Activated CD8-positive, alpha-beta T cell treated with anti-CD3 and anti-CD28 coated beads, Interleukin-2, amount 10 ng/mL, durations not matched to agents 7 days and 5 days (primary cell): ENCODE results near the gene FKRP. TPM values are rescaled to one million over a fixed set of nuclear protein-coding genes. Genes with fewer than 3 reads are reported as not detected.

Experiments
- ATAC-seq: fragments of 150-1000 bp; cut with Tn5 transposase; one replicate; pipeline ENCODE4 v1.10.0; 2021; ENCODE audit warnings: moderate library complexity
- CTCF ChIA-PET: fragments of 350-600 bp; sonication (Branson Sonifier 250); formaldehyde crosslinking; loops from one replicate; lab custom pipeline; 2021; ENCODE audit warnings: antibody characterized with exemption; lab: Charles Lee
- POLR2A ChIA-PET: fragments of 350-600 bp; sonication (Branson Sonifier 250); formaldehyde crosslinking; loops from one replicate; lab custom pipeline; 2021; ENCODE audit warnings: antibody characterized with exemption; lab: Charles Lee
- DNase-seq: peaks from one replicate; pipeline ENCODE4 v3.0.0-alpha.2; 2020
- H3K27ac Mint-ChIP-seq: one replicate; pipeline ENCODE4 v1.8.0; 2021; ENCODE audit warnings: mild to moderate bottlenecking, mixed read lengths
- H3K27me3 Mint-ChIP-seq: one replicate; pipeline ENCODE4 v1.8.0; 2021; ENCODE audit warnings: low read depth, mixed read lengths
- H3K36me3 Mint-ChIP-seq: one replicate; pipeline ENCODE4 v1.8.0; 2021; ENCODE audit warnings: low read depth, mixed read lengths
- H3K4me1 Mint-ChIP-seq: one replicate; pipeline ENCODE4 v1.8.0; 2021; ENCODE audit warnings: low read depth, mixed read lengths
- H3K4me3 Mint-ChIP-seq: one replicate; pipeline ENCODE4 v1.8.0; 2021; ENCODE audit warnings: mild to moderate bottlenecking, mixed read lengths
- H3K9me3 Mint-ChIP-seq: one replicate; pipeline ENCODE4 v1.8.0; 2022; ENCODE audit warnings: mixed read lengths; ENCODE audit not compliant: insufficient read depth
- total RNA-seq, 2 experiments: library from RNA; stranded (reverse); gene quantifications; one replicate each; pipeline ENCODE4 v1.2.3, GENCODE V29; 2021

Gene FKRP
- total RNA-seq, 2 experiments from 2014 or later, result 15.3 to 18.4 TPM

- Mint-ChIP-seq H3K9me3 (no peaks in the 10 kb centered on the region), H3K4me3 (peak overlapping the region; percentile 94), H3K27me3 (no peaks in the 10 kb centered on the region), H3K27ac (peak overlapping the region; percentile 98), H3K36me3 (peaks cover 64% of the 10 kb centered on the region), H3K4me1 (peaks cover 37% of the 10 kb centered on the region)
- ChIA-PET CTCF (interaction anchor here (0.7 to 5.3 kb wide), 18 partner anchors 9 to 185 kb away, joined by 3 to 53 read pairs (median 4); partner anchors contain the start of gene DACT3), POLR2A (interaction anchor here (0.6 to 2.9 kb wide), 20 partner anchors 9 to 1307 kb away, joined by 3 to 19 read pairs (median 4); partner anchors contain the start of genes AP2S1, CALM3, DACT3 and ZC3H4)
- DNase-seq (peak; percentile 88), ATAC-seq (peak; percentile 59)
Measured at GRCh38 chr19:46714444-46715106, 31.3 kb upstream of the FKRP start.

- POLR2A ChIA-PET, result interaction anchor here (0.6 to 2.9 kb wide), 7 partner anchors 12 to 104 kb away, joined by 3 to 19 read pairs (median 4); partner anchors contain the start of genes DACT3 and SLC1A5
- H3K36me3 Mint-ChIP-seq, result peaks cover 60% of the 10 kb centered on the region
- H3K27ac Mint-ChIP-seq, result peak overlapping the region; percentile 98
Measured at GRCh38 chr19:46715620-46715974, 30.3 kb upstream of the FKRP start.

GRCh38 chr19:46715975-46716671 is 29.7 kb upstream of the FKRP start:
- no peaks in the 10 kb centered on the region for H3K9me3 Mint-ChIP-seq
- H3K4me3 Mint-ChIP-seq, result peak overlapping the region; percentile 94
- ChIA-PET CTCF (interaction anchor here (0.6 to 5.3 kb wide), 7 partner anchors 13 to 140 kb away, joined by 3 to 53 read pairs (median 4); no protein-coding TSS in a partner anchor), POLR2A (interaction anchor here (0.6 to 0.9 kb wide), 5 partner anchors 13 to 104 kb away, joined by 3 to 7 read pairs (median 4); partner anchors contain the start of genes DACT3 and SLC1A5)
- peak; percentile 42 for DNase-seq
- peaks cover 45% of the 10 kb centered on the region for H3K4me1 Mint-ChIP-seq
- no peak for ATAC-seq
- H3K27me3 Mint-ChIP-seq, result no peaks in the 10 kb centered on the region
- H3K27ac Mint-ChIP-seq, result peak overlapping the region; percentile 98
- H3K36me3 Mint-ChIP-seq, result peaks cover 59% of the 10 kb centered on the region

More at GRCh38 chr19:46715620-46715974, 30.3 kb upstream of the FKRP start:
- DNase-seq (peak; percentile 37), ATAC-seq (no peak)
- CTCF ChIA-PET, result interaction anchor here (0.6 to 5.3 kb wide), 9 partner anchors 12 to 141 kb away, joined by 3 to 53 read pairs (median 4); no protein-coding TSS in a partner anchor
- Mint-ChIP-seq H3K27me3 (no peaks in the 10 kb centered on the region), H3K9me3 (no peaks in the 10 kb centered on the region), H3K4me1 (peaks cover 43% of the 10 kb centered on the region), H3K4me3 (peak overlapping the region; percentile 94)

- H3K4me1 Mint-ChIP-seq, result peaks cover 48% of the 10 kb centered on the region
- H3K27ac Mint-ChIP-seq, result peak overlapping the region; percentile 98
- ATAC-seq (no peak), DNase-seq (no peak)
- CTCF ChIA-PET, result interaction anchor here (1.0 to 5.3 kb wide), 4 partner anchors 13 to 116 kb away, joined by 3 to 53 read pairs (median 26); no protein-coding TSS in a partner anchor
- peaks cover 62% of the 10 kb centered on the region for H3K36me3 Mint-ChIP-seq
- peak overlapping the region; percentile 94 for H3K4me3 Mint-ChIP-seq
- POLR2A ChIA-PET, result no interaction called here
- no peaks in the 10 kb centered on the region for H3K9me3 Mint-ChIP-seq
- no peaks in the 10 kb centered on the region for H3K27me3 Mint-ChIP-seq
Measured at GRCh38 chr19:46716672-46717033, 29.2 kb upstream of the FKRP start.

GRCh38 chr19:46717034-46717715 is 28.7 kb upstream of the FKRP start, which contains the start of gene PRKD2:
Gene PRKD2, minus strand, starts transcription at chr19:46717114. Its CDS starts 744 bp downstream, at chr19:46716370.
- ATAC-seq (peak; percentile 43), DNase-seq (peak; percentile 93)
- Mint-ChIP-seq H3K9me3 (no peaks in the 10 kb centered on the region), H3K4me3 (peak within 1 kb of the TSS; percentile 94), H3K27ac (peak within 1 kb of the TSS; percentile 98), H3K4me1 (peaks cover 53% of the 10 kb centered on the region), H3K27me3 (no peaks in the 10 kb centered on the region), H3K36me3 (peaks cover 65% of the 10 kb centered on the region)
- POLR2A ChIA-PET, result no interaction called here
- CTCF ChIA-PET, result interaction anchor here (1.5 to 5.3 kb wide), 4 partner anchors 12 to 117 kb away, joined by 3 to 53 read pairs (median 30); no protein-coding TSS in a partner anchor

GRCh38 chr19:46717716-46718143 is 28.1 kb upstream of the FKRP start:
- DNase-seq (peak; percentile 63), ATAC-seq (peak; percentile 20)
- Mint-ChIP-seq H3K27me3 (no peaks in the 10 kb centered on the region), H3K36me3 (peaks cover 65% of the 10 kb centered on the region), H3K9me3 (no peaks in the 10 kb centered on the region), H3K27ac (peak overlapping the region; percentile 98), H3K4me1 (peaks cover 55% of the 10 kb centered on the region), H3K4me3 (peak overlapping the region; percentile 94)
- ChIA-PET POLR2A (interaction anchor here (0.8 to 1.0 kb wide), 4 partner anchors 11 to 394 kb away, joined by 3 to 4 read pairs (median 3); no protein-coding TSS in a partner anchor), CTCF (interaction anchor here (1.0 to 2.1 kb wide), 3 partner anchors 11 to 78 kb away, joined by 3 to 14 read pairs (median 4); no protein-coding TSS in a partner anchor)

GRCh38 chr19:46718157-46718933 is 27.5 kb upstream of the FKRP start:
- ATAC-seq (peak; percentile 28), DNase-seq (peak; percentile 83)
- POLR2A ChIA-PET, result interaction anchor here (0.6 to 1.0 kb wide), 5 partner anchors 11 to 393 kb away, joined by 3 to 4 read pairs (median 3); partner anchors contain the start of gene CALM3
- H3K27ac Mint-ChIP-seq, result peak overlapping the region; percentile 98
- no peaks in the 10 kb centered on the region for H3K9me3 Mint-ChIP-seq
- peaks cover 56% of the 10 kb centered on the region for H3K4me1 Mint-ChIP-seq
- CTCF ChIA-PET, result interaction anchor here (1.0 to 2.1 kb wide), 4 partner anchors 10 to 78 kb away, joined by 3 to 14 read pairs (median 4); no protein-coding TSS in a partner anchor
- peak overlapping the region; percentile 94 for H3K4me3 Mint-ChIP-seq
- H3K36me3 Mint-ChIP-seq, result peaks cover 63% of the 10 kb centered on the region
- H3K27me3 Mint-ChIP-seq, result no peaks in the 10 kb centered on the region

GRCh38 chr19:46718934-46719622 is 26.8 kb upstream of the FKRP start:
- Mint-ChIP-seq H3K4me3 (peak overlapping the region; percentile 94), H3K36me3 (peaks cover 60% of the 10 kb centered on the region), H3K4me1 (peaks cover 58% of the 10 kb centered on the region), H3K27me3 (no peaks in the 10 kb centered on the region), H3K27ac (peak overlapping the region; percentile 98), H3K9me3 (no peaks in the 10 kb centered on the region)
- ChIA-PET CTCF (interaction anchor here (1.0 to 2.1 kb wide), 4 partner anchors 10 to 79 kb away, joined by 3 to 14 read pairs (median 4); no protein-coding TSS in a partner anchor), POLR2A (interaction anchor here (1.0 kb wide), 1 partner anchor 393 kb away, joined by 3 read pairs; no protein-coding TSS in a partner anchor)
- no peak for DNase-seq
- no peak for ATAC-seq

GRCh38 chr19:46719629-46720502 is 26.0 kb upstream of the FKRP start:
- Mint-ChIP-seq H3K9me3 (no peaks in the 10 kb centered on the region), H3K27ac (peak overlapping the region; percentile 10), H3K27me3 (no peaks in the 10 kb centered on the region), H3K4me3 (no peak overlapping the region), H3K4me1 (peaks cover 64% of the 10 kb centered on the region), H3K36me3 (peaks cover 62% of the 10 kb centered on the region)
- ChIA-PET POLR2A (no interaction called here), CTCF (interaction anchor here (1.8 to 2.1 kb wide), 2 partner anchors 9 to 13 kb away, joined by 4 to 14 read pairs; no protein-coding TSS in a partner anchor)
- ATAC-seq (no peak), DNase-seq (no peak)
